ENCODE results near the gene AJAP1. TPM values are rescaled to one million over a fixed set of nuclear protein-coding genes. Genes with fewer than 3 reads are reported as not detected.

AJAP1 gene
- total and polyA plus RNA-seq, 4 donors, result 0.16 to 2.3 TPM; not detected in 2

DNA sequence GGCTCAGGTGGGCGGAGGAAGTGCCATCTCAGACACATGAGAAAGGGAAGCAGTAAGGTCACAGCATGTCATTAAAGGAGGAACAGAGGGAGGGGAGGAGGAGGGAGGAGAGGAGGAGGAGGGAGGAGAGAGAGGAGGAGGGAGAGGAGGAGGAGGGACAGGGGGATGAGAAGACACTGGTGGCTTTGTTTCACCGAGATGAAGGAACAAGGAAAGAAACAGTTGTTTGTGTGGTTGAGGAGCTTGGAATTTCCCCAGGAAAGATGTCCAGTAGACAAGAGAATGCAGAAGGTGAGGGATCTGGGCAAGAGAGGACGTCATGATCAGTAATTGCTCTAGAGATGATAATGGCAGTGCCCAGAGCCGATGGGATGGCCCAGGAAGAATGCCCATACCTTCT, 97.7 kb downstream of the AJAP1 start:
- DNase-seq, result no peak
- Histone ChIP-seq H3K4me1 (ENCODE audit: control insufficient read depth in 1 of 2, insufficient read depth in 2 of 2, low read length in 2 of 2) (no peaks in the 10 kb centered on the region), H3K36me3 (ENCODE audit: control insufficient read depth in 1 of 2, insufficient read depth in 2 of 2, low read length in 1 of 2) (no peaks in the 10 kb centered on the region), H3K9me3 (ENCODE audit: control insufficient read depth, low read length) (peaks cover 3% of the 10 kb centered on the region), H3K27ac (ENCODE audit: low read depth in 1 of 2, low read length in 2 of 2) (no peak overlapping the region), H3K4me3 (ENCODE audit: low read length in 2 of 2) (no peak overlapping the region), H3K27me3 (ENCODE audit: control insufficient read depth in 1 of 2, insufficient read depth in 2 of 2, low read length in 1 of 2) (no peaks in the 10 kb centered on the region)
- intact Hi-C loops (cut with DNase I), result no loop called here
- no peak for ATAC-seq (ENCODE audit: low FRiP score)
- WGBS, 2 donors, result 47 to 49% methylated on average over 4 of the region's 4 CpGs

DNA sequence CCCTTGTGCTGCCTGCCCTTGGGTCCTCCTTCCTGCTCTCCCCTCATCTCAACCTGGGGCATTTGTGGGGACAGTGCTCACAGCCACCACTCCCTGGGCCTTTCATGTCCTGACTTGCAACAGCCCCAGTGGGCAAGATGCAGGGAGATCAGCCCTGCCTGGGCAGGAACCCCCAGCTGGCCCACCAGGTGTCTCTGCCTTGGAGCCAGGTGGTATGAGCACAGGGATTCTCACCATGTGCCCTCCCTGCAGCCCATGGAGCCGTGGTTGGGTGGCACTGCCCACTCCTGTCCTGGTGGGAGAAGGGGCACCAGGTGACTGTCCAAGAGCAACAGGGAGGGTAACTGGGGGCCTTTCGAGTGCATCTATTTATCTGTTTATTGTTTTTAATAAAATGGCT, 100.4 kb downstream of the AJAP1 start:
- DNase-seq, result no peak
- Histone ChIP-seq H3K4me1 (ENCODE audit: control insufficient read depth in 1 of 2, insufficient read depth in 2 of 2, low read length in 2 of 2) (no peaks in the 10 kb centered on the region), H3K9me3 (ENCODE audit: control insufficient read depth, low read length) (peaks cover 3% of the 10 kb centered on the region), H3K27me3 (ENCODE audit: control insufficient read depth in 1 of 2, insufficient read depth in 2 of 2, low read length in 1 of 2) (no peaks in the 10 kb centered on the region), H3K36me3 (ENCODE audit: control insufficient read depth in 1 of 2, insufficient read depth in 2 of 2, low read length in 1 of 2) (no peaks in the 10 kb centered on the region), H3K4me3 (ENCODE audit: low read length in 2 of 2) (no peak overlapping the region), H3K27ac (ENCODE audit: low read depth in 1 of 2, low read length in 2 of 2) (no peak overlapping the region)
- no peak for ATAC-seq (ENCODE audit: low FRiP score)
- intact Hi-C loops (cut with DNase I), result no loop called here
- 56 to 63% methylated on average over 2 of the region's 2 CpGs for WGBS, 2 donors

DNA sequence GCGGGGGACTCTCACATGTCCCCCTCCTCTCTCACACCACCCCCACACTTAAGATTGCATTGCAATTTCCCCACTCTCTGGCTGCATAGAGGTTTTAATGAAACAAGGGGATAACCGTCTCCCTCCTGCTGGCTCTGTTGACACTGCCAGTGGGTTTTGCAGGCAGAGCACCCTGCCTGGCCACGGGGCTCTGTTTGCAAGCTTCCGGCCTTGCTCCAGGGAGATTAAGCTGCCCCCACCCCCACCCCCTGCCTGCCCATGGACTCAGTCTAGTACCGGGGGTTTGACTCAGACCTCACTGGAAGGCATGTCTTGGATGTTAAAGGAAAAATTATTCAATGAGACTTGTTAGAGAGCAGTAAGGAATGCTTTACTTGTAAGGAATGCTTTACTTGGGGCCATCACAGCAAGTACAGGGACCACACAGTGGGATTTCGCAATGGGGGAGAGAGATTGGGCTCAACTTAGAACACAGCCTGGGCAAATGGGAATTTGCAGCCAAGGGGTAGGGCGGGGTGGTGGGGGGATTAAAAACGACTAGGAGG, 101.0 kb downstream of the AJAP1 start:
- no peaks in the 10 kb centered on the region for H3K36me3 ChIP-seq (ENCODE audit: control insufficient read depth in 1 of 2, insufficient read depth in 2 of 2, low read length in 1 of 2)
- H3K4me1 ChIP-seq (ENCODE audit: control insufficient read depth in 1 of 2, insufficient read depth in 2 of 2, low read length in 2 of 2), result no peaks in the 10 kb centered on the region
- no peak overlapping the region for H3K27ac ChIP-seq (ENCODE audit: low read depth in 1 of 2, low read length in 2 of 2)
- intact Hi-C loops (cut with DNase I), result no loop called here
- H3K27me3 ChIP-seq (ENCODE audit: control insufficient read depth in 1 of 2, insufficient read depth in 2 of 2, low read length in 1 of 2), result no peaks in the 10 kb centered on the region
- DNase-seq (no peak), ATAC-seq (ENCODE audit: low FRiP score) (no peak)
- peaks cover 3% of the 10 kb centered on the region for H3K9me3 ChIP-seq (ENCODE audit: control insufficient read depth, low read length)
- H3K4me3 ChIP-seq (ENCODE audit: low read length in 2 of 2), result no peak overlapping the region
- WGBS, 2 donors, result 9 to 11% methylated on average over 8 of the region's 8 CpGs

DNA sequence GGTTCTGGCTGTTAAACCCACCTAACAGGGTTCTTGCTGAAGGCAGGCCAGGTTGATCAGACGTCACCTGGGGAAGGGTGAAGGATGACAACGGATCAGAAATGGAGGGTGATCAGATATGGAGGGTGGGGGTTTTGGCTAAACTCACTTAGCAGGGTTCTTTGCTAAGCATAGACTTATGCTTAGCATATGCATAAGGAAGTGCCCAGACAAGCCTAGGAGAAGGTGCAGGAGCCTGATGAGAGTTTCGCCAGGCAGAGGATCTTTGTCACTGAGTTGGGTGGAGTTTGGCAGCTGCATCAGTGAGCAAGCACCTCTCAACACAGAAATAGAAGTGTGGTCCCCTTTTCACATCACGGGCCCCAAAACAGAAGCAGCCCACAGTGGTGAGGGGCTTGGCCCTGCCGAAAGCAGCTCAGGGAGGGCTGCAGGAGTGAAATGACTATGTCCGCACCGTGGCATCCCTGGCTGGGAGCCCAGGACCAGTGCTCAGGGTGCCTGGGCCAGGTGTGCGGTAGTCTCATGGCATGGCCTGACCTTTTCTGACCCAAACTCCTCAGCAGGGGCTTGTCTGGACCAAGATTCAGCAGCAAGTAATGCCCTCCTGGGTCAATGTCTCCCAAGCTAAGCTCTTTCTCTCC, 101.6 kb downstream of the AJAP1 start:
- 61 to 72% methylated on average over 8 of the region's 8 CpGs for WGBS, 2 donors
- Histone ChIP-seq H3K9me3 (ENCODE audit: control insufficient read depth, low read length) (peaks cover 3% of the 10 kb centered on the region), H3K27me3 (ENCODE audit: control insufficient read depth in 1 of 2, insufficient read depth in 2 of 2, low read length in 1 of 2) (no peaks in the 10 kb centered on the region), H3K27ac (ENCODE audit: low read depth in 1 of 2, low read length in 2 of 2) (no peak overlapping the region), H3K36me3 (ENCODE audit: control insufficient read depth in 1 of 2, insufficient read depth in 2 of 2, low read length in 1 of 2) (no peaks in the 10 kb centered on the region), H3K4me3 (ENCODE audit: low read length in 2 of 2) (no peak overlapping the region), H3K4me1 (ENCODE audit: control insufficient read depth in 1 of 2, insufficient read depth in 2 of 2, low read length in 2 of 2) (no peaks in the 10 kb centered on the region)
- intact Hi-C loops (cut with DNase I), result no loop called here
- ATAC-seq (ENCODE audit: low FRiP score) (no peak), DNase-seq (no peak)

DNA sequence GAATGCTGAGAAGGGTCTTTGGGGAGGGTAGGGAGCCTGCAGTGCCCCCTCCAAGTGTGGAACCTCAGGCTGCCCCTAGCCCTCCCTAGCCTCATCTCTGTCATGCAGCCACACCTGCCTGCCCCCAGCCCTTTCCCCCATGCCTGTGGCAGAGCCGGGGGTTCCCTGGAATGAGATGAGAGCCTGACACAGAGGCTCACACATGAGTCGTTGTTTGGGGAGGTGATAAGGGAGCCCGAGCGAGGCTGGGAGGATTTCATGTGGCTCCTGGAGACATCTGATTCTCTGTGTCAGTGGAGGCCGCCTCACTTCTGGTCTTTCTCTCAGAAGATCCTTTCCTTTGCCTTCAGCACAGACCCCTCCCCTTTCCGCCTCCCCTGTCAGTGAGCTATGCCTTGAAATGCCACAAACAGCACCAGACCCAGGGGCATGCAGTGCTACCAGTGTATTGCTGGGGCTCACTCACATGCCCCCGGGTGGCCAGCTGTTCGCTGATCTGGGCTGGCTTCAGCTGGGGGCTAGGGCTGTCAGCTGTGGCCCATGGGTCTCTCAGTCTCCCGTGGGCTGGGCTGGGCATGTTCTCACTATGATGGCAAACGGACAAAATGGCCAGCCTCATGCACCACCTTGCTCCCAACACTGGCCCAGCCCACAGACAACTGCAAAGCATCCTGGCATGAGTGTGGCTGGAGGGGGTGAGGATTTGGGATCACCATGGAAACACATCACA, 102.6 kb downstream of the AJAP1 start:
- Histone ChIP-seq H3K27me3 (ENCODE audit: control insufficient read depth in 1 of 2, insufficient read depth in 2 of 2, low read length in 1 of 2) (no peaks in the 10 kb centered on the region), H3K4me1 (ENCODE audit: control insufficient read depth in 1 of 2, insufficient read depth in 2 of 2, low read length in 2 of 2) (no peaks in the 10 kb centered on the region), H3K4me3 (ENCODE audit: low read length in 2 of 2) (no peak overlapping the region), H3K36me3 (ENCODE audit: control insufficient read depth in 1 of 2, insufficient read depth in 2 of 2, low read length in 1 of 2) (no peaks in the 10 kb centered on the region), H3K27ac (ENCODE audit: low read depth in 1 of 2, low read length in 2 of 2) (no peak overlapping the region), H3K9me3 (ENCODE audit: control insufficient read depth, low read length) (peaks cover 3% of the 10 kb centered on the region)
- WGBS, 2 donors, result 58 to 66% methylated on average over 10 of the region's 10 CpGs
- intact Hi-C loops (cut with DNase I), result no loop called here
- ATAC-seq (ENCODE audit: low FRiP score) (no peak), DNase-seq (no peak)

DNA sequence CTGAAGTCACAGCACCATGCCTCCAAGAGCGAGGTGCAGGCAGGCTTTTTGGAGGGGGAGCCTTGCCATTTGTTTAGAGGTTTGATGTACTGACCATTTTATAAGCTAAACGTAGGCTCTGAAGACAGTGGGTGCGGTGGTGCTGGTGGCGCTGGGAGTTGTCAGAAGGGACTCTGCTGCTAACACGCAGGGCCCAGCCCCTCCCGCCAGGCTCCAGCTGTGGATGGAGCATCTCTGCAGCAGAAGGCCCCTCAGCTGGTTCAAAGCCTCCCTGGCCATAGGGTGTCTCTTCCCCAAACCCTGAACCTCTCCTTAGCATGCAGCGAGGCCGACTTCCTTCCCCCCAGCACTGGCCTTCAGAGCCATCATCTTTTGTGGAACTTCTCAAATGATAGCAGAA, 105.3 kb downstream of the AJAP1 start:
- H3K36me3 ChIP-seq (ENCODE audit: control insufficient read depth in 1 of 2, insufficient read depth in 2 of 2, low read length in 1 of 2), result no peaks in the 10 kb centered on the region
- DNase-seq, result no peak
- intact Hi-C loops (cut with DNase I), result no loop called here
- no peak for ATAC-seq (ENCODE audit: low FRiP score)
- 79% methylated on average over 8 of the region's 8 CpGs for WGBS, 2 donors
- no peaks in the 10 kb centered on the region for H3K27me3 ChIP-seq (ENCODE audit: control insufficient read depth in 1 of 2, insufficient read depth in 2 of 2, low read length in 1 of 2)
- H3K4me1 ChIP-seq (ENCODE audit: control insufficient read depth in 1 of 2, insufficient read depth in 2 of 2, low read length in 2 of 2), result no peaks in the 10 kb centered on the region
- H3K9me3 ChIP-seq (ENCODE audit: control insufficient read depth, low read length), result no peaks in the 10 kb centered on the region
- H3K27ac ChIP-seq (ENCODE audit: low read depth in 1 of 2, low read length in 2 of 2), result no peak overlapping the region
- no peak overlapping the region for H3K4me3 ChIP-seq (ENCODE audit: low read length in 2 of 2)

DNA sequence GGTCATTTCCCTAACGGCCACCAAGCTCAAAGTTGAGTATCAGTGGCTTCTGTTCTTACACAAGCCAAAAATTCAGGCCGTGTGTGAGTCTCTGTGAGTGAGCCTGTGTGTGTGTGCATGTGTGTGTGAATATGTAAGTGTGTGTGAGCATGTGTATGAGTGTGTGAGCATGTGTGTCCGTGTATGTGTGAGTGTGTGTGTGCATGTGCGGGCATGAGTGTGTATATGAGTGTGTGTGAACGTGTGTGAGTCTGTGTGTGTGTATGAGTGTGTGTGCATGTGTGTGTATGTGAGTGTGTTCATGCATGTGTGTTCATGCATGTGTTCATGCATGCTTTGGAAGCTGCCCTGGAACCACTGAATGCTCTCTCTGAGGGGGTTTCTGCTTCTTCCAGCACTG, 105.7 kb downstream of the AJAP1 start:
- ATAC-seq (ENCODE audit: low FRiP score), result no peak
- Histone ChIP-seq H3K4me1 (ENCODE audit: control insufficient read depth in 1 of 2, insufficient read depth in 2 of 2, low read length in 2 of 2) (no peaks in the 10 kb centered on the region), H3K4me3 (ENCODE audit: low read length in 2 of 2) (no peak overlapping the region), H3K27ac (ENCODE audit: low read depth in 1 of 2, low read length in 2 of 2) (no peak overlapping the region), H3K9me3 (ENCODE audit: control insufficient read depth, low read length) (no peaks in the 10 kb centered on the region), H3K27me3 (ENCODE audit: control insufficient read depth in 1 of 2, insufficient read depth in 2 of 2, low read length in 1 of 2) (no peaks in the 10 kb centered on the region), H3K36me3 (ENCODE audit: control insufficient read depth in 1 of 2, insufficient read depth in 2 of 2, low read length in 1 of 2) (no peaks in the 10 kb centered on the region)
- 67 to 73% methylated on average over 5 of the region's 5 CpGs for WGBS, 2 donors
- intact Hi-C loops (cut with DNase I), result no loop called here
- no peak for DNase-seq

DNA sequence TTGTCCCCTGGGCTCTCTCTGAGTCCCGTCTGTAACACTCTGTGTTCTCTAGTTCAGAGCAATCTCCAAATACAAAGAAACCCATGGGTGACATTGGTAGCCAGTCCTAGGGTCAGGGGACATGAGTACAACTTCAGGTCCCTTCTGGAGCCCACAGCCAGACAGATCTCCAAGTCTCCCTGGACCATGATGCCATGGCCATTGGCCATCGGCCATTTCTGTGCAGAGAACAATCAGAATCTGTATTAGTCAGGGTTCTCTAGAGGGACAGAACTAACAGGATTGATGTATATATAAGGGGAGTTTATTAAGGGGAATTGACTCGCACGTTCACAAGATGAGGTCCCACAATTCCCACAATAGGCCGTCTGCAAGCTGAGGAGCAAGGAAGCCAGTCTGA, 106.9 kb downstream of the AJAP1 start:
- no peak overlapping the region for H3K4me3 ChIP-seq (ENCODE audit: low read length in 2 of 2)
- no peaks in the 10 kb centered on the region for H3K9me3 ChIP-seq (ENCODE audit: control insufficient read depth, low read length)
- H3K27ac ChIP-seq (ENCODE audit: low read depth in 1 of 2, low read length in 2 of 2), result no peak overlapping the region
- DNase-seq (no peak), ATAC-seq (ENCODE audit: low FRiP score) (no peak)
- intact Hi-C loops (cut with DNase I), result no loop called here
- H3K36me3 ChIP-seq (ENCODE audit: control insufficient read depth in 1 of 2, insufficient read depth in 2 of 2, low read length in 1 of 2), result no peaks in the 10 kb centered on the region
- H3K4me1 ChIP-seq (ENCODE audit: control insufficient read depth in 1 of 2, insufficient read depth in 2 of 2, low read length in 2 of 2), result no peaks in the 10 kb centered on the region
- 78 to 81% methylated on average over 5 of the region's 5 CpGs for WGBS, 2 donors
- no peaks in the 10 kb centered on the region for H3K27me3 ChIP-seq (ENCODE audit: control insufficient read depth in 1 of 2, insufficient read depth in 2 of 2, low read length in 1 of 2)

DNA sequence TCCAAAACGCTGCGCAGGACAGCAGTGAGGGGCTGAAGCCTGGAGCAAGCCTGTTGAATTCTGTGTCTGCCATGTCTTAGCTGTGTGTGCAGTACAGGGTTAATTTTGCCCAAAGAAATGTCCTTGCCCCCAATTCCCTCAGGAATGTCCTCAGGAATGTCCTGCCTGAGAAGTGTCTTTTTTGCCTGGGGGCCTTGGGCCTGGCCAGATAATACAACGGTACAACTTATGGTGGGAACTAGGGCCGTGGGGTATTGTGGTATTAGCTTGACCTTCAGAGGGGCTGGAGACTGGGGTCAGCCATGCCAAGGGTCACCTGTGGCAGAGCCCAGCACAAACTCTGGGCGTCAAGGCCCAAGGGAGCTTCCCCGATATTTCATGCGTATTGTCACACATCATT, 107.7 kb downstream of the AJAP1 start:
- intact Hi-C loops (cut with DNase I), result no loop called here
- Histone ChIP-seq H3K4me3 (ENCODE audit: low read length in 2 of 2) (no peak overlapping the region), H3K9me3 (ENCODE audit: control insufficient read depth, low read length) (no peaks in the 10 kb centered on the region), H3K36me3 (ENCODE audit: control insufficient read depth in 1 of 2, insufficient read depth in 2 of 2, low read length in 1 of 2) (no peaks in the 10 kb centered on the region), H3K27me3 (ENCODE audit: control insufficient read depth in 1 of 2, insufficient read depth in 2 of 2, low read length in 1 of 2) (no peaks in the 10 kb centered on the region), H3K4me1 (ENCODE audit: control insufficient read depth in 1 of 2, insufficient read depth in 2 of 2, low read length in 2 of 2) (no peaks in the 10 kb centered on the region), H3K27ac (ENCODE audit: low read depth in 1 of 2, low read length in 2 of 2) (no peak overlapping the region)
- ATAC-seq (ENCODE audit: low FRiP score) (no peak), DNase-seq (no peak)
- 56 to 57% methylated on average over 7 of the region's 7 CpGs for WGBS, 2 donors

All from aorta (tissue), 5 donors.